HG03520 (cell line): ENCODE results near the gene ADAMTS18.
"Not testable (repeated sequence)": the region's sequence is repeated elsewhere in the genome, so short reads cannot be mapped to it uniquely, and the experiment has no call there.

Experiments
- ATAC-seq: cut with Tn5 transposase; IDR thresholded peaks from one replicate; pipeline ENCODE4 v1.9.1; 2021; ENCODE audit warnings: mild to moderate bottlenecking, moderate library complexity; ENCODE audit not compliant: unreplicated experiment

The ADAMTS18 gene

DNA sequence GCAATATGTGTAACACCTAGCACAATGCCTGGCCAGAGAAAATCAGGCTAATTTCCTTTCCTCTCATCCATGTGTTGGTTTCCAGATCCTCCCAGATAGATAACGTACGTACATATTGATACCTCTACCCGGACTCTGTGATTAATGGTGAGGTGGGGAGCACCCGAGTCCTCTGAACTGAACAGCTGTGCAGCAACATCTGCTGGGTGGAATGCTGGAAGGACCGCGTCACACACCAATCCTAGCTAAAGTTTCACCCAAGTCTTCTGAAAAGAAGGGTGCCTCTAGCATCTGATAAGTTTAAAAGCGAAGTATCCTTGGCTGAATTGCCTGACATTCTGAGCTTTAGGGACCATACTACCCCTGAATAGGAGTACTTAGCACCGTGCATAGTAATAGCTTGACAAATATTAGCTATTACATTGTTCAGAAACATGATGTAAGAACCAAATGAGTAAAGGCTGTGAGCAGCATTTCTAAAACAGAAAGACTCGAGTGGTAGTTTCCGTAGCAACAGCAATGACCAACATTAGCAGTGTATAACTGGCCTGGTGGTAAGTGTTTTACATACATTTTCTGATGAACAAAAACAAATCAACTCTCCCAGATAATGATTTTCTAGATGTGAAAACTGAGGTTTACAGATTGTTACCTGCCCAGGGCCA lies 144.3 kb downstream of the ADAMTS18 start:
- no peak for ATAC-seq

DNA sequence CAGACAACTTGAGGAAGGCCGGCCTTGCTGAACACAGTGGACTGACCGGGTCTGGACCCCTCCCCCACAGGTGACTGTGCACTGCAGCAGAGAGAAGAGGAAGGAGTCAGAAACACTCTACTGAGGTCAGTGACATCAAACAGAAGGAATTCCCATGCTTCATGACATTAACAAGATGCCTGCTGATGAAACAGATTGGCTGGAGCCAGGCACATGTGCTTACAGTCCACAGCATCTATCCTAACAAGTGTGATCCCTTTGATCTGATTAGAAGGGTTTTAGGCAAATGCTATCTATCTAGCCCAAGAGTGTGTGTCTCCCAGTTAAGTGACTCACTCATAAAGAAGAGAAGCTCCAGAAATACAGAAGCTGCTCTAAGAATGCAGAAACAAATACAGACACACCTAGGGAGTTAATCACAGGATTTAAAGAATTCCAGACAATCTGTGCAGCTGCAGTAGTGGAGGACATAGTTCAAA lies 145.5 kb downstream of the ADAMTS18 start:
- no peak for ATAC-seq

DNA sequence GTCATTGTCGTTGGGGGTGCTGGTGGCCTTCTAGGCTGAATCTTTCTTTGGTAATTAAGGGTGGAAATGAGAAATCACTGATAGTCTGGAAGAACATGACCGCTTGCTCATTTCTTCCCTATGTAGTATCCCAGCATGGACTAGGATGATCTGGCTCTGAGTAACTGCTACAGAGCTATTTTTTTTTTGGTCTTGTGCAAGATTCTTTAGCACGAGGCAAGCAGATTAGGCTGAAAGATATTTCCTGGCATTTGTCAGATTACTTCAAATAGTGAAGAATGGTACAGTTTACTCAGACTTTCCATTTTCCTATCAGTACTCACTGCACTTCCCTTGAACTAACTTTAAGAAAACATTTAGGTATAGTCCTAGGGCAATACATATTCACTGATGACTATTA lies 146.6 kb downstream of the ADAMTS18 start:
- ATAC-seq: no peak

DNA sequence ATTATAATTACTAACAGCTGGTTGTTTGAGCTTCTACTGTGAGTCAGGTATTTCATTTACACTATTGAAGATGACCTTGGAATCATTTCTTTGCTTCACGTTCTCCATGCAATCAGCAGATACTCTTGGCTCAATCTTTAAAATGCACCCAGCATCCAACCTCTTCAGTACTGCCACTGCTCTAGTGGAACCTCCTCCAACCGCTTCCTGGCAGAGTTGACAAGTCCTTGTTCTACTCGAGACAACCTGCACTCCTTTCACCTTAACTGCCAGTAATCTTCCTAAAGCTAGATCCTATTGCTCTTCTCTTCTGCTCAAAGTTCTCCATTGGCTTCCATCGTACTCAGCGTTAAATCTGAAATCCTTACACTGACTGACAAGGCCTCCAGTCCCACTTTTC lies 149.2 kb downstream of the ADAMTS18 start:
- ATAC-seq: no peak

DNA sequence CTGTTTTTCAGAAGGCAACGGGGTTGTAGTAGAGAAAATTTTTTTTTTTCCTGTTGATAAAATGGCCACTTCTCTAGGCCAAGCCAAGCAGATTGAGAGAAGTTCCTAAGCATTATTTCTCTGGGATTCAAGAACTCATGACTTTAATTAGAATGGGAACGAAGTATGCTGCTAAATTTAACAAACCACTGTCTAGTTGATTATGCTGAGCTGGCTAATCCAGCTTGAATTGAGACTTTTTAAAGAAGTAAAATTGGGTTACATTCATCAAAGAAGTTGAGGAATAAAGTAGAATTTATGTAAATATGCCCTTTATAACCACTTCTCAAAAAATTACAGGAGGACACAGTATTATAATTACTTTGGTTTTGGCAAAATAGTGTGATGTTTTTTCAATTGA lies 152.5 kb downstream of the ADAMTS18 start:
- no peak for ATAC-seq

DNA sequence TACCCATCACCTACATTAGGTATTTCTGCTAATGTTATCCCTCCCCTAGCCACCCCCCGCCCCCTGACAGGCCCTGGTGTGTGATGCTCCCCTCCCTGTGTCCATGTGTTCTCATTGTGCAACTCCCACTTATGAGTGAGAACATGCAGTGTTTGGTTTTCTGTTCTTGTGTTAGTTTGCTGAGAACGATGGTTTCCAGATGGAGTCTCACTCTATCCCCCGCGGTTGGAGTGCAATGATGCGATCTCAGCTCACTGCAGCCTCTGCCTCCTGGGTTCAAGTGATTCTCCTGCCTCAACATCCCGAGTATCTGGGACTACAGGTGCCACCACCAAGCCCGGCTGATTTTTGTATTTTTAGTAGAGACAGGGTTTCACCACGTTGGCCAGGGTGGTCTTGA lies 155.5 kb downstream of the ADAMTS18 start:
- ATAC-seq: not testable (repeated sequence)

DNA sequence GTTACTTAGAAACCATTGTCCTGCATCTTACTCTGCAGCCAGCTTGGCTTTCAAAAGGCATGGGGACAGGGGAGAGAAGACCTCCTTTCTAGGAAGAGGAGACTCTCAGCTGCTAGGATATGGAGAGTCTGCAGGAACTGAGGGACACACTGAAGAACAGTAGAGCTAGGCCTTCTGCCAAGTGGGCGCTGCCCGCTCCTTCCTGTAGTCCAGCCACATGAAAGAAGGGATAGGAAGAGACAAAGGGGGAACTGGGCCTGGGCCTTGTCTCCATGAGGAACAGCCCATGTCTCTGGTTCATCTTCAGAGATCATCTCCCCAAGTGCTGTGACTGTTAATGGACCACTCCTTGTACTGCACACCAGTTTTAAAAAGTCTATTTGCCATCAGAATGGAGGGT lies 157.3 kb downstream of the ADAMTS18 start:
- ATAC-seq: no peak

DNA sequence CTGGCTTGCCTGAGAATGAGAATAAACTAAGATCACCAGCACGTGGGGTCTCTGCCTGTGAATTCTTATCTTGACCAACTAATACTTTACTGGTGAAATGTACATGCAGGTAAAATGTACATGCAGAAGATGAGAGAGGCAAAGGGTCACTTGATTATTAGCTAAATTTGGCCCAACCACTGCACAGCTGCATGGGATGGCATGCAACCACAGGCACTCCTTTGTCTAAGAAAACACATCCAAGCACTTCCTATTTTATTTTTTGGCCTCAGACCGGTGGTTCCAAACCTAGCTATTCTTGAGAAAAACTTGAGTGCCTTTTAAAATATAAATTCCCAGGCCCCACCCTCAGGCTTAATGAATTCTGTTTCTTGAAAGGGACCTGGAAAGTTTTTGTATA lies 157.7 kb downstream of the ADAMTS18 start:
- no peak for ATAC-seq

DNA sequence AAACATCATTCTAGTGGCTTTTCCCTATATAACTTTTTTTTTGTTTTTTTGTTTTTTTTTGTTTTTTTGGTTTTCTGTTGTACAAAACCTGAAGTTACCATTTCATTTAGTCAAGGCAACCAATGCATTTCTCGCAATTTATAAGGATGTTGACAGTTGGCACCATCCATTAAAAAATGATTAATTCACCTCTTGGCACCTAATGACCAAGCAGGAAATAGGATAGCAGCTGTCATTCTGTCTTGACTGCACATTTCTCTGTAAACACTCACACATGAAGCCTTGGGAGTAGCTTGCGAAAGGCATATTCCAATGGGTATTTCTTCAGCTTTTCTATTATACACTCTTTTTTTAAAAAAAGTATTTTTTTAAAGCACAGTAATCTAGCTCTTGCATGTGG lies 158.2 kb downstream of the ADAMTS18 start:
- no peak for ATAC-seq

DNA sequence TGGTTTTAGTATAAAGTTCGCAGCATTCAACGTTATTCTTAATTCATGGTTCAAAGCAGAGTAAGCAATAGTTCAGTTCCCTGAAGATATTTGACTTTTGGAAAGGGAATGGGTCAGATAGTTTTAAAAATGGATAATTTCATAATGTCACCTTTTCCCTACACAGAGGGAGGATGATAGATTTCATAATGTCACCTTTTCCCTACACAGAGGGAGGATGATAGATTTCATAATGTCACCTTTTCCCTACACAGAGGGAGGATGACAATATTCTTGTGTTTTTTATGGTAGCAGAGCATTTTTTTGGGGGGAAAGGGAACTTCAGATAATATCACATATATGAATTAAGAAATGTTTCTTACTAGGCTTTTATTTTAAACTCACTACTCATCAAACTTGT lies 159.5 kb downstream of the ADAMTS18 start:
- not testable (repeated sequence) for ATAC-seq

DNA sequence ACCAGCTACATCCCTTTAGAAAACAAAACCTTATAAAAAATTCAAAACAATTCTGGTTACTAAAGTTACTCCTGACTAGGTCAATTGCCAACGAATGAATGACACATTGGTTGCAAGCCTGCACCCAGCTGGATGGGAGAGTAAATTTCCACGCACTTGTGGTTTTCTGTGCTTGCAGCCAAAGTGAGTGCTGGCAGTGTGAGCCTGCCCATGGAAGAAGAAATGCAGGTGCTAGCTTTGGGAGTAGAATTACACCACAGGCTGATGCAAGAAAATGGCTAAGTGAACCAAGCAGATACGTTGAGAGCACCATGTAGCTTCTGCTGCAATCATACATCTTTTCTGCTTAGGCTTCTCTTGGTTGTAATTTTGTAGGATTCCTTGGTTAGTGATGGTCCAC lies 161.0 kb downstream of the ADAMTS18 start:
- ATAC-seq: no peak

DNA sequence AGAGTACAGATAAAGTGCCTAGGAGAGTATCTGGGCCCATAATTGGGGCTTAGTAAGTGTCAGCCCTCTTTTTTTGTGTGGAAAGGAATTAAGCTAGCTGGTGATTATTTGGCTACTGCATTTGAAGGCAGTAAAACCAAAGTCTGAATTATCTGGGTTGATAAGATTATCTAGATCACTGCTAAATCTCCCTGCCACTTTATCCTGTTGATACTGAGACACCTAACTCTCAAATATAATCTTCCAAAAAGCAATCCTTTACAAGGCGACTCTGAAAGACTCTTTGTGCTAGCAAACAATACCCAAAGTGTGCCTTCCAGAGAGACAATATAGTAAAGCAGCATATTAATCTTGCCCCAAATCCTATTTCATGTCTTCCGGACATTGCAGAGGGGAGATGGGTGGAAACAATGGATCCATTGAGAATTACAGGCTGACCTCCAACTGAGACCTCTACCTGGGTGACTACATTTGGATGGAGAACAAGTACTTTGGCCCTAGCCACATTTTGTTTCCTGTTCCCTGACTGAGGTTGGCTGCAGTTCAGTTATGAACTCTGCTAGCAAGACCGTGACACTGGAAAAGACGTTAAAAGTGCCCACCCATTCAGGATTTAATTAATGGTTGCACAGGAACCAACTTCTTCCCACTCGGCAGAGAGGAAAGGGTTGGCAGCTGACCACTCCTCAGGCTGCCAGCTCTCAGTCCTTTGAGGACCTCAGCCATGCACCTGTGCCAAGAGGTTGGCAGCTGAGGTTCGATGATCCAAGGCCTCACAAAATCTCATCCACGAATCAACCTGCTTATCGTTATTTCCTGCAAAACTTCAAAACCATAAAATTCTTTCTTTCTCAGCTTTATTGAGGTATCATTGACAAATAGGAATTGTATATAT lies 163.1 kb downstream of the ADAMTS18 start:
- ATAC-seq: no peak

DNA sequence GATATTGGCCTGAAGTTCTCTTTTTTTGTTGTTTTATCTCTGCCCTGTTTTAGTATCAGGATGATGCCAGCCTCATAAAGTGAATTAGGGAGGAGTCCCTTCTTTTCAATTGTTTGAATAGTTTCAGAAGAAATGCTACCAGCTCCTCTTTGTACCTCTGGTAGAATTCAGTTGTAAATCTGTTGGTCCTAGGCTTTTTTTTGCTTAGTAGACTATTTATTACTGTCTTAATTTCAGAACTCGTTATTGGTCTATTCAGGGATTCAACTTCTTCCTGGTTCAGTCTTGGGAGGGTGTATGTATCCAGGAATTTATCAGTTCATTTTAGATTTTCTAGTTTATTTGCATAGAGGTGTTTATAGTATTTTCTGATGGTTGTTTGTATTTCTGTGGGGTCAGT lies 168.6 kb downstream of the ADAMTS18 start:
- not testable (repeated sequence) for ATAC-seq

DNA sequence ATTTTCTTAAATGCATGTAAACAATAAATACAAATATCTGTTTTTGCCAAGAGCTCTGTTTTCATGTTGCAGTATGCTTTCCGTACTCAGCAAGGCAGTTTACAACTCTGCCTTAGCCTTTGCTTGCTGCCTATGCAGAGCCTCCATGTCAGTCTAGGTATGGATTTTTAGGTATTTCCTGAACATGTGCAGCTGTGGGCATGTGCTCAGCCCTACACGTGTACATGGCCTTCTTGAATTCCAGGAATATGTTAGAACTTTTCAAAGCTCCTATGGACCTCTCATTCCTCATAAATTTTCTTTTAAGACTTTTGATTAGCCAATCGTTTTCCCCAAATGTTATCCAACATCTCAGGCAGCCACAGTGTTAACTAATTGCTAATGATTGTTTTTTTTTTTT lies 171.9 kb downstream of the ADAMTS18 start:
- ATAC-seq: no peak

DNA sequence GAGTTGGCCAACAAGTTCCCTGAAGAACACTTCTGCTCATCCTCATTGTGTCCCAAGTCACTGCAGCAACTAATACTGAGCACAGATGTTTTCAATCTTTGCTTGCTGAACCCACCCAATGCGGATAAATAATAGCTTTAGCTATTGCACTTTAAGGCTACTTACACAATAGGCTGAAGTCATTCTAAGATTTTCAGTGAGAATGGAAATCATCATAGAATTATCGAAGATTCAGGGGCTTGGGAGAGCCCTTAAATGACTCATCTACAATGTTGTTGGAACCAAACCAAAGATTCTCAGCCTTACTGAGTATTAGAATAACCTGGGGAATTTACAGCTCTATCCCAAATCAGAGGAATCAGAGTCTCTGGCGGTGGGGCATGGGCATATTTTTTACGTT lies 184.4 kb downstream of the ADAMTS18 start:
- ATAC-seq: no peak

DNA sequence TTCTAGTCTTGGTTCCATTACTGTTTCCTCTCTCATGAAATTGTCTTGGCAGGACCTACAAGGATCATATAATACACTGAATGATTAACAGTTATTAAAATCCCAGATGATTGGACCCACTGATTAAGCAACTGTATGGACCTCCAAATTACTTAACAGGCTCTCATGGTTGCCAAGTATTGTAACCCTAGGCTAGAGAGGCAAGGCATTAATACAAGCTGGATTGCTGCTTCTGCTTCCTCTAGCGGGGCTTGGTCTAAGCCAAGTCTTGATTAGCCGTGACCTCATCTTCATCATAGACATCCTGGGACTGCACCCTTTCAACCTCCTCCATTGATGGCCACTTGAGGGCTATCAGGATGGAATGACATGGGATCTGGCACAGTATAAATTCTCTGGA lies 188.7 kb downstream of the ADAMTS18 start:
- ATAC-seq: no peak

DNA sequence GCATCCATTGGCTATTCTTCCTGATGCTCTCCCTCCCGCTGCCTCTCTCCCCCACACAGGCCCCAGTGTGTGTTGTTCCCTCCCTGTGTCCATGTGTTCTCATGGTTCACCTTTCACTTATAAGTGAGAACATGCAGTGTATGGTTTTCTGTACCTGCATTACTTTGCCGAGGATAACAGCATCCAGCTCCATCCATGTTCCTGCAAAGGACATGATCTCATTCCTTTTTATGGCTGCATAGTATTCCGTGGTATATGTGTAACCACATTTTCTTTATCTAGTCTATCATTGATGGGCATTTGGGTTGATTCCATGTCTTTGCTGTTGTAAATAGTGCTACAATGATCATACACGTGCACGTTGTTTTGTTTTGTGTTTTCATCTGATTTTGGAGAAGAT lies 192.4 kb downstream of the ADAMTS18 start:
- ATAC-seq: not testable (repeated sequence)

DNA sequence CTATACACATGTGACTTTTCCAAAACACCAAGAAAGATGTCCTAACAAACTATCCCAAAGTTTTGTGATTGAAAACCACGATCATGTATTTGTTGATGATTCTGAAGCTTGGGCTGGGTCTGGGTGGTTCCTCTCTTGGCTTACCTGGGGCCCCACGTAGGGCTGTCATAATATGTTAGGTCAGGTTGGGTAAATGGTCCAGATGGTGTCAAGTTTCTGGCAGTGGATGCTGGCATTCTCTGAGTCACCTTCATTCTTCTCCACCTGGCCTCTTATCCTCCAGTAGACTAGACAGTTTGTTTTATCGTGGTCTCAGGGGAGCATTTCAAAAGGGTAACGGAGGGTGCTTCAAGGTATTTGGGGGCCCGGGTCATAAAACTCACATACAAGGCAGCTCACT lies 196.2 kb downstream of the ADAMTS18 start:
- ATAC-seq: no peak

DNA sequence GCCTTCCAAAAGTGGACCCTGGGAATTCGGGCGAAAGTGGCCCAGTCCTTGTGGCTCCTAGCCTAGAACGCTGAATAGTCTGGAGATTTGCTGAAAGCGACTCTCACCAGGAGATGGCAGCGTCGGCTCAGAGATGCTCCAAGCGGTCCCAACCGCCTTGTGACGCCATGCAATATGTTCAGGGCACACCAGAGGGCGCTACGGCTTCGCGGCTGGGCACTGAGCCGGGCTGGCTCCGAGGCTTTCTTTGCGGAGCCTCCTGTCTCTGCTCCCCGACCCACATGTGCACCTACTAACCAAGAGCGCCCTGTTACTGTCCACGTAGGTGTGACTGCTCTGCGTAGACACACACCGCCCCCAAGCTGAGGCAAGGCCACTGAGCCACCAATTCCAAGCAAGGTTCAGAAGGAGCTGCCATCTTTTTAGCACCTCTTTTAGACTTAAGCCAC lies 198.7 kb downstream of the ADAMTS18 start:
- peak; percentile 97 for ATAC-seq

DNA sequence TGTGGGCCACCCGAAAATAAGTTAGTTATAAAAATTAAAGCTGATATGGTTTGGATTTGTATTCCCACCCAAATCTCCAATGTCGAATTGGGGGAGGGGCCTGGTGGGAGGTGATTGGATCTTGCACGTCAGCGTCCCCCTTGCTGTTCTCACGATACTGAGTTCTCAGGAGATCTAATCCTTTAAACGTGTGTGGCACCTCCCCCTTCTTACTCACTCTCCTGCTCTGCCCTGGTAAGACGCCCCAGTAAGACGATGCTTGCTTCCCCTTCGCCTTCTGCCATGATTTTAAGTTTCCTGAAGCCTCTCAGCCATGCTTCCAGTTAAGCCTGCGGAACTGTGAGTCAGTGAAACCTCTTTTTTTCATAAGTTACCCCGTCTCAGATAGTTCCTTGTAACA lies 200.2 kb downstream of the ADAMTS18 start:
- ATAC-seq: no peak

DNA sequence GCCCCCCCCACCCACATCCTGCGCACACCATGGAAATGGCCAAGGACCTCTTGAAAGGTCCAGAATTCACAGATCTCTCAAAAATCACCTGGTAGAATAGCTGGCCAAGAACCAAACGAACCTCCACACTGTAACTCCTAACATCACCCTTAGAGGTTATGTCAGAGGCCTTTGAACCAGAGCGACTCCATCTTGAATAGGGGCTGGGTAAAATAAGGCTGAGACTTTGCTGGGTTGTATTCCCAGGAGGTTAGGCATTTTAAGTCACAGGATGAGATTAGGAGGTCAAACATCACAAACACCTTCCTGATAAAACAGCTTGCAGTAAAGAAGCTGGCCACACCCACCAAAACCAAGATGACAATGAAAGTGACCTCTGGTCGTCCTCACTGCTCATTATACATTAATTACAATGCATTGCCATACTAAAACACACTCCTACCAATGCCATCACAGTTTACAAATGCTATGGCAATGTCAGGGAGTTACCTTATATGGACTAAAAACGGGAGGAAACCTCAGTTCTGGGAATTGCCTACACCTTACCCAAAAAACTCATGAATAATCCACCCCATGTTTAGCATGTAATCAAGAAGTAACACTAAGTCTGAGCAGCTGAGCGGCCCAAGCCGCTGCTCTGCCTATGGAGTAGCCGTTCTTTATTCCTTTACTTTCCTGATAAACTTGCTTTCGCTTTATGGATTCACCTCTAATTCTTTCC lies 200.9 kb downstream of the ADAMTS18 start:
- ATAC-seq: no peak
